Measurements from ENCODE around the gene DMBX1. TPM values are rescaled to one million over a fixed set of nuclear protein-coding genes. Genes with fewer than 3 reads are reported as not detected.

DMBX1 gene
- total and polyA plus RNA-seq, 2 of the 13 experiments (the other 11 are each of a cell fraction or from before 2014, with no cell fraction given), result not detected

- Histone ChIP-seq H3K4me3 (replicated peaks in 1 of 3; ENCODE audit: insufficient read depth in 1 of 3, low read depth in 2 of 3, low read length in 3 of 3) (no peak overlapping the region), H3K27me3 (ENCODE audit: control insufficient read depth in 1 of 2, insufficient read depth in 2 of 2, low read length in 2 of 2) (peaks cover 4 to 10% of the 10 kb centered on the region in 2 experiments; a peak in 3 of 5 replicates), H2AFZ (ENCODE audit: low read length) (no peak overlapping the region), H3K36me3 (replicated peaks in 1 of 2; ENCODE audit: control insufficient read depth in 1 of 2, insufficient read depth in 2 of 2, low read length in 2 of 2) (no peaks in the 10 kb centered on the region), H3K4me1 (ENCODE audit: insufficient read depth, low read length) (0 out of 2 replicates have a peak, but pooled peaks cover 7% of the 10 kb centered on the region), H3K4me2 (ENCODE audit: low read depth, low read length) (no peak overlapping the region), H3K9ac (ENCODE audit: insufficient read depth, low read depth, low read length) (no peak overlapping the region), H4K20me1 (ENCODE audit: insufficient read depth, low read length) (no peaks in the 10 kb centered on the region), H3K27ac (ENCODE audit: extremely low read length, insufficient read depth, low read length) (no peak overlapping the region), H3K79me2 (ENCODE audit: insufficient read depth, low read length) (no peaks in the 10 kb centered on the region), H3K9me3 (ENCODE audit: low read length) (no peaks in the 10 kb centered on the region)
- ATAC-seq (no peak), DNase-seq (ENCODE audit: low spot score) (no peak), FAIRE-seq (no peak)
- ChIA-PET CTCF (ENCODE audit: low intra/inter-chr PET ratio, low total read pairs) (no interaction called here), POLR2A (no interaction called here)
- in situ Hi-C loops (cut with HindIII; ENCODE audit: extremely low pct_ligation_motif_present, low pct_unique_long_range_greater_than_20kb) (no loop called here), intact Hi-C loops (cut with micrococcal nuclease; ENCODE audit: unreplicated experiment) (no loop called here)
- no TSS peak for BruUV-seq (replicated peaks)
- TF ChIP-seq THAP11 (CRISPR knock-in tag; IDR thresholded peaks at IDR 0.05) (no peak), ZNF777 (CRISPR knock-in tag; IDR thresholded peaks at IDR 0.05) (no peak), ZNF792 (CRISPR knock-in tag; IDR thresholded peaks at IDR 0.05) (no peak), ZNF337 (CRISPR knock-in tag; IDR thresholded peaks at IDR 0.05; ENCODE audit: borderline replicate concordance, low read depth) (no peak), HDAC6 (IDR thresholded peaks at IDR 0.05; ENCODE audit: low read depth, low read length) (no peak), REPIN1 (CRISPR knock-in tag; IDR thresholded peaks at IDR 0.05; ENCODE audit: borderline replicate concordance, low read depth) (no peak), EHMT2 (IDR thresholded peaks at IDR 0.05; ENCODE audit: borderline replicate concordance, low read depth, low read length) (no peak), PHF20 (CRISPR knock-in tag; IDR thresholded peaks at IDR 0.05) (no peak), ZNF552 (CRISPR knock-in tag; IDR thresholded peaks at IDR 0.05; ENCODE audit: borderline replicate concordance) (no peak), KAT2B (IDR thresholded peaks at IDR 0.05; ENCODE audit: borderline replicate concordance, low read depth, low read length) (no peak), ZSCAN25 (CRISPR knock-in tag; IDR thresholded peaks at IDR 0.05) (no peak), ZNF704 (CRISPR knock-in tag; IDR thresholded peaks at IDR 0.05; ENCODE audit: borderline replicate concordance) (no peak), ZNF768 (CRISPR knock-in tag; IDR thresholded peaks at IDR 0.05) (no peak), ZSCAN31 (CRISPR knock-in tag; IDR thresholded peaks at IDR 0.05; ENCODE audit: low read depth) (no peak), FOSL2 (CRISPR knock-in tag; IDR thresholded peaks at IDR 0.05) (no peak), ZSCAN29 (CRISPR knock-in tag; conservative IDR thresholded peaks at IDR 0.05) (no peak), SNAI1 (CRISPR knock-in tag; IDR thresholded peaks at IDR 0.05; ENCODE audit: borderline replicate concordance) (no peak)
- WGBS (ENCODE audit: low lambda C conversion rate), result 15% methylated on average over 2 of the region's 8 CpGs
Measured at GRCh38 chr1:46510998-46511365, 21.3 kb downstream of the DMBX1 start.
